Measurements from ENCODE around the gene PPP3R1.

Gene PPP3R1

DNA sequence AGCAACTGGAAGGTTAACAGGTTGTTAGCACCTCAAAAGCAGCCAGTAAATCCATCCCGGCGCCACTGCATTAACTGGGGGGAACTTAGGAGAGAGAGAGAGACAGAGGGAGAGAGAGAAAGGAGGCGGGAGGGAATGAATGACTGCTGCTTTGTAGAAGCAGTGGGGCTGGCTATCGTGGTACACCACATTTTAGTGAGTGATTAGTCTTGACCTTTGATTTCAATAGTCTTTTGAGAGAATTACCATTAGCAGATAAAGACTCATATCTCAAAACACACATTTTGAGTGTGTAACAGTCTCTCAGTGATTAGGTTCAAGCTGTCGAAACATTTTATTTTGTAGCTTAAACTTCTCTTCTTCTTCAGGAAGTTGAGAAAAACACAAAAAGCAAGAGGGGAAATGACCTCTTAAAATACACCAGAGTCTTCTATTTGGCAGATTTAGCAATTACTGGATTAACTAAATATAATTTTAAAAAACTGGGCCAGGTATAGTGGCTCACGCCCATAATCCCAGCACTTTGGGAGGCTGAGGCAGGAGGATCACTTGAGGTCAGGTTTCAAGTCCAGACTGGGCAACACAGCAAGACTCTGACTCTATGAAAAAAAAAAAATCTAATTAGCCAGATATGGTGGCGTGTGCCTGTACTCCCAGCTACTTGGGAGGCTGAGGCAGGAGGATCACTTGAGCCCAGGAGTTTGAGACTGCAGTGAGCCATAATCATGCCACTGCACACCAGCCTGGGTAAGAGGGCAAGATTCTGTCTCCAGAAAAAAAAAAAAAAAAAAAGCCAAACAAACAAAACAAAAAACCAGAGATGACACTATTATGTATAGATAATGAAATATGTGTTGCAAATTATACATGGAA lies 116.6 kb downstream of the PPP3R1 start:
- no peak for DNase-seq

DNA sequence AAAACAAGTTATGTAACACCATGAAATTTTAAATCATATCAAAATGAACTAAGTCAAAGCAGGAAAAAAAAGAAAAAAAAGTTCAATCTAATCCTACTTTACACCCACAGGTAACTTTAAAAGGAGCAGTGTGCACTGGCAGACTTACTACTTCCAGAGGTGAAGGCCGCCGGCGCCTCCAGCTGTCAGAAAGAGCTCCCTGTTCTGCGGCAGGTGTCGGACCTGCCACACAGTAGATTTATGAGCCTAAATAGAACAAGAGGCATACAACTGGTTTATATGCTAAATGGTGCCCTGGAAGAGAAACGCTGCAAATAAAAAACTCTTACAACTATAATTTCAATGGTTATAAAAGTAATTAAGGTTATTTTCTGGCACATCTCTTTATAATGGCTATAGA lies 117.8 kb downstream of the PPP3R1 start:
- DNase-seq = no peak

GRCh38 chr2:68134120-68134519 lies 118.2 kb downstream of the PPP3R1 start:
- DNase-seq = no peak

Data from activated CD4-positive, alpha-beta T cell treated with anti-CD3 and anti-CD28 coated beads, Interleukin-2, amount 50 U/mL, for 48 hours (primary cell).